Lower leg skin (tissue), 4 donors: ENCODE data around the gene SMC1B. TPM values are rescaled to one million over a fixed set of nuclear protein-coding genes. Genes with fewer than 3 reads are reported as not detected.
A peak's percentile ranks its signal among the peaks of the same experiment; 100 is the strongest.
"Not testable (repeated sequence)": the region's sequence is repeated elsewhere in the genome, so short reads cannot be mapped to it uniquely, and the experiment has no call there.

Experiments used
- DNase-seq, 2 donors: peaks; one replicate each; pipeline ENCODE4 v3.0.0-alpha.2; 2019; ENCODE audit warnings: low spot score in 2 of 2
- H3K4me3 ChIP-seq: fragments of 200-600 bp; sonication (generic); 2 replicates; pipeline ENCODE4 v1.5.1; 2017; ENCODE audit warnings: mild to moderate bottlenecking, low read depth; ENCODE audit not compliant: poor library complexity, severe bottlenecking
- CTCF ChIP-seq, 3 donors: fragments of 450-650 bp; IDR thresholded peaks; one replicate each; pipeline ENCODE4 v1.5.1; 2016; ENCODE audit warnings: antibody characterized with exemption in 3 of 3, mild to moderate bottlenecking in 3 of 3, moderate library complexity in 2 of 3
- POLR2A ChIP-seq, 2 donors: fragments of 450-650 bp; IDR thresholded peaks; one replicate each; pipeline ENCODE4 v1.6.1; 2016 to 2017; ENCODE audit warnings: antibody characterized with exemption in 2 of 2, mild to moderate bottlenecking in 1 of 2, moderate library complexity in 1 of 2
- WGBS, 2 donors: methylation state at CpG; one replicate each; pipeline ENCODE4 v1.1.5; 2018; 5-methylcytosine and 5-hydroxymethylcytosine counted together
- intact Hi-C: fragments of 100-400 bp; cut with DNase I; formaldehyde crosslinking; loops from one replicate; pipeline ENCODE4 v1.15.0; 2023; ENCODE audit warnings: low total_unique reads
- total RNA-seq, 4 donors: library from RNA; depleted of rRNA; stranded (reverse); fragments of >200 nt; gene quantifications; one replicate each; pipeline ENCODE4 v1.1.0, GENCODE V29; 2016

Gene SMC1B
- total RNA-seq, 4 donors from 2014 or later = not detected

- intact Hi-C loops = loop anchor here (5.0 to 10.0 kb wide), 2 partner anchors 114 to 274 kb away; partner anchors contain the start of gene NUP50
Measured at GRCh38 chr22:45438336-45438735, 24.9 kb upstream of the SMC1B start.

GRCh38 chr22:45436871-45437517 lies 23.6 kb upstream of the SMC1B start:
- DNase-seq, H3K4me3 ChIP-seq: not testable (repeated sequence)
- intact Hi-C loops = loop anchor here (5.0 to 10.0 kb wide), 2 partner anchors 115 to 272 kb away; partner anchors contain the start of gene NUP50
- 93 to 96% methylated on average over 34 of the region's 34 CpGs for WGBS, 2 donors

More at GRCh38 chr22:45438336-45438735, 24.9 kb upstream of the SMC1B start:
- no peak for DNase-seq
- TF ChIP-seq POLR2A (IDR thresholded peaks at IDR 0.05) = no peak
- TF ChIP-seq CTCF (IDR thresholded peaks at IDR 0.05) = no peak
- no peak overlapping the region for H3K4me3 ChIP-seq

- WGBS, 2 donors = 2% methylated on average over 20 of the region's 20 CpGs
- intact Hi-C loops = loop anchor here (2.0 to 10.0 kb wide), 3 partner anchors 117 to 271 kb away; partner anchors contain the start of gene NUP50
- no peak overlapping the region for H3K4me3 ChIP-seq
Measured at GRCh38 chr22:45435544-45436139, 22.2 kb upstream of the SMC1B start.

GRCh38 chr22:45434981-45435380 lies 21.6 kb upstream of the SMC1B start:
- intact Hi-C loops = loop anchor here (2.0 to 10.0 kb wide), 3 partner anchors 117 to 270 kb away; partner anchors contain the start of gene NUP50
- DNase-seq = no peak
- TF ChIP-seq CTCF (IDR thresholded peaks at IDR 0.05) = no peak
- no peak overlapping the region for H3K4me3 ChIP-seq
- WGBS, 2 donors = 82 to 84% methylated on average over 6 of the region's 6 CpGs

More at GRCh38 chr22:45435544-45436139, 22.2 kb upstream of the SMC1B start:
- DNase-seq = peak; percentile 91 to 98
- no peak for TF ChIP-seq POLR2A (IDR thresholded peaks at IDR 0.05)
- TF ChIP-seq CTCF (IDR thresholded peaks at IDR 0.05) = peak in 1 of 3 donors; percentile 92

- intact Hi-C loops = loop anchor here (10.0 kb wide), 1 partner anchor 266 kb away; the partner anchor contains the start of gene NUP50
- peak in 1 of 2 donors; percentile 66 for DNase-seq
- TF ChIP-seq POLR2A (IDR thresholded peaks at IDR 0.05) (no peak), CTCF (IDR thresholded peaks at IDR 0.05) (no peak)
Measured at GRCh38 chr22:45430871-45431270, 17.5 kb upstream of the SMC1B start.

More at GRCh38 chr22:45430871-45431270, 17.5 kb upstream of the SMC1B start:
- 91% methylated on average over 19 of the region's 19 CpGs for WGBS, 2 donors
- H3K4me3 ChIP-seq = no peak overlapping the region
